Aorta (tissue), 5 donors: ENCODE measurements around the gene ADAT2. TPM values are rescaled to one million over a fixed set of nuclear protein-coding genes. Genes with fewer than 3 reads are reported as not detected.
"Not testable (repeated sequence)": the region's sequence is repeated elsewhere in the genome, so short reads cannot be mapped to it uniquely, and the experiment has no call there.

Experiments used
- ATAC-seq: fragments of 200-7000 bp; cut with Tn5 transposase; one replicate; pipeline ENCODE4 v1.9.1; 2022; ENCODE audit warnings: moderate library complexity; ENCODE audit not compliant: low FRiP score
- DNase-seq, 2 donors: peaks; one replicate each; pipeline ENCODE4 v3.0.0-alpha.2; 2020
- H3K27ac ChIP-seq, 2 donors: one replicate each; pipeline ENCODE4 v1.5.1; 2013; ENCODE audit warnings: low read length in 2 of 2, mild to moderate bottlenecking in 2 of 2, moderate library complexity in 2 of 2, control low read depth in 1 of 2, inconsistent platforms in 1 of 2, low read depth in 1 of 2
- H3K27me3 ChIP-seq, 2 donors: one replicate each; pipeline ENCODE4 v1.6.1; 2013; ENCODE audit warnings: control low read depth in 1 of 2, low read length in 1 of 2, mild to moderate bottlenecking in 1 of 2, moderate library complexity in 1 of 2; ENCODE audit not compliant: insufficient read depth in 2 of 2, control insufficient read depth in 1 of 2
- H3K36me3 ChIP-seq, 2 donors: one replicate each; pipeline ENCODE4 v1.6.1; 2013; ENCODE audit warnings: control low read depth in 1 of 2, low read length in 1 of 2, mild to moderate bottlenecking in 1 of 2; ENCODE audit not compliant: insufficient read depth in 2 of 2, control insufficient read depth in 1 of 2
- H3K4me1 ChIP-seq, 2 donors: one replicate each; pipeline ENCODE4 v1.6.1; 2013; ENCODE audit warnings: low read length in 2 of 2, control low read depth in 1 of 2, mild to moderate bottlenecking in 1 of 2, moderate library complexity in 1 of 2; ENCODE audit not compliant: insufficient read depth in 2 of 2, control insufficient read depth in 1 of 2
- H3K4me3 ChIP-seq, 2 donors: one replicate each; pipeline ENCODE4 v1.5.1; 2013; ENCODE audit warnings: low read length in 2 of 2, control low read depth in 1 of 2, mild to moderate bottlenecking in 1 of 2
- H3K9me3 ChIP-seq: one replicate; pipeline ENCODE4 v1.6.1; 2013; ENCODE audit warnings: mild to moderate bottlenecking, low read length; ENCODE audit not compliant: control insufficient read depth
- WGBS, 2 donors: extraction: QIAGEN DNeasy Blood & Tissue Kit; methylation state at CpG; one replicate each; pipeline ENCODE4 v1.1.7; 2013; 5-methylcytosine and 5-hydroxymethylcytosine counted together
- intact Hi-C, 2 donors: fragments of 100-400 bp; cut with DNase I; formaldehyde crosslinking; loops; one replicate each; pipeline versions ENCODE4 v1.14.2 to v1.15.0; 2022
- polyA plus RNA-seq, 2 donors: library from polyadenylated mRNA; stranded (reverse); fragments of 200-250 nt; gene quantifications; one replicate each; pipeline ENCODE4 v1.2.3, GENCODE V29; 2013
- total RNA-seq, 2 donors: library from RNA; stranded (reverse); fragmentation: NEBNext Ultra II Directional; extraction: Animal tissue kit (Norgen Biotek cat#: 25700); gene quantifications; one replicate each; pipeline ENCODE4 v1.2.1, GENCODE V29; 2021
- donor health status: healthy with polysubstance abuse.
- donor health status: Bipolar disorder and iron deficiency.
- donor health status: DM: no; HTN: no; CAD: no.
- donor health status: DM: no; HTN: no; CAD: no.
- donor health status: DM: yes; HTN: yes; CAD: no.

The ADAT2 gene
- total and polyA plus RNA-seq, 4 donors = 1.0 to 9.1 (median 6.7) TPM

DNA sequence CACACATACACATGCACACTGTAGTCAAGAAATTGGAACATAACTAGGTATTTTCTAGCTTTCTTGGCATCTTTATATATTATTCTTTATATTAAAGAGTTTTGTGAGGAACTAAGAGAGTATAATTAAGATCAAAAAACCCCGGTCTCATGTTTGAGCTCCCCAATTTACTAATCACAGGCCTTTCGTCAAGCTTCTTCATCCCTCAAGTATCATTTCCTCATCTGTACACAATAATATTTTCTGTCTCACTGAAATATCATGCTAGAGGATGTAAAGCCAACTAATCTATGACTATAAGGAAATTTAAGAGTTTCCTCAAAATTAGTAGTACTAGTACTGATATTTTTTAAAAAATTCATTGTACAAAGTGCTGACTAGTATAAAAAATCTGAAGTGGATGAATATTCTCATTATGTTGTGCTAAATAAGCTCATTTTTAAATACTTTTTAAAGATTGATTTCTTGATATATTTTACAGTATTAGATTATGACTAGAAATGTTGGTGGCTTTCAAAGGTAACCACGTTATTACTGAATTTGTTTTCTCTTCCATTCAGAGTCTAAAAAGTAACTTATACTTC lies 28.1 kb upstream of the ADAT2 start:
- no peaks in the 10 kb centered on the region for H3K4me1 ChIP-seq
- ATAC-seq (no peak), DNase-seq (no peak)
- 93 to 94% methylated on average over 3 of the region's 3 CpGs for WGBS, 2 donors
- H3K4me3 ChIP-seq = no peak overlapping the region
- H3K9me3 ChIP-seq = no peaks in the 10 kb centered on the region
- intact Hi-C loops = no loop called here
- no peaks in the 10 kb centered on the region for H3K27me3 ChIP-seq
- peaks cover 0 to 3% of the 10 kb centered on the region in 2 donors for H3K36me3 ChIP-seq
- H3K27ac ChIP-seq = no peak overlapping the region

DNA sequence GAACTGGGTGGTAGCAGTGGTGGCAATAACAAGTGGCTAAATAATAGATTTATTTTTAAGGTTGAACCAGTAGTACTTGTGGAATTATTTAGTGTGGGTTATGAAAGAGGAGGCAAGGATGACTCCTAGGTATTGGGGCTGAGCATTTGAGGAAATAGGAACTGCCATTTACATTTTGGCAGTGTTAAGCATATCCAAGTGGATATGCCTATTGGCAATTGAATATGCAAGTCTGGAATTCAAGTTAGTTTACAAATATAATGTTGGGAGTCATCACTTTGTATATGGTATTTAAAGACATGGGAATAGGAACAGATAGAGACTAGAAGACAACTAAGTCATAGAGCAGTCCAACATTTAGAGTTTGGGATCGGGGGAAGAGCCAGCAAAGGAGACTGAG lies 26.1 kb upstream of the ADAT2 start:
- intact Hi-C loops = no loop called here

DNA sequence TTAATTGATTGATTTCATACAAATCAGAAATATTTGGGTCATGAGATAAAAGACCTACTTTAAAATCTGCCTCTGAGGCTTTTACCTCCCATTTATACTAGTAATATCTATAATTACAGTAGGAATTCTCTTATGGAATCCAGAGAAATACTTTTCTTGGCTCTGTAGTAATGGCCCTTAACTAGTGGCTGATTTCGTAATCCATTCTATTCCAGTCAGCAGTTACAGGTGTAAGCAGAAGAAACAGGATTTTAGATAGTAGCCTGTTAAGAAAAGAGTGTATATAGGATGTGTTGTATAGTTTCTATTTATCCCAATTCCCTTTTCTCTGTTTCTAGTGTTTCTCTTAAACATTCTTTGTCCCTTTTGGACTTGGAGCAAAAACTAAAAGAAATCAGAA lies 21.3 kb upstream of the ADAT2 start:
- no peak overlapping the region for H3K4me3 ChIP-seq
- DNase-seq (no peak), ATAC-seq (no peak)
- H3K4me1 ChIP-seq = no peaks in the 10 kb centered on the region
- intact Hi-C loops = no loop called here
- no peaks in the 10 kb centered on the region for H3K27me3 ChIP-seq
- no peak overlapping the region for H3K27ac ChIP-seq
- H3K36me3 ChIP-seq = peaks cover 0 to 4% of the 10 kb centered on the region in 2 donors
- 94 to 97% methylated on average over 1 of the region's 1 CpG for WGBS, 2 donors
- no peaks in the 10 kb centered on the region for H3K9me3 ChIP-seq

More for the DNA sequence above, 26.1 kb upstream of the ADAT2 start:
- Histone ChIP-seq H3K9me3 (no peaks in the 10 kb centered on the region), H3K4me1 (no peaks in the 10 kb centered on the region), H3K27ac (no peak overlapping the region), H3K36me3 (peaks cover 0 to 2% of the 10 kb centered on the region in 2 donors), H3K4me3 (no peak overlapping the region), H3K27me3 (no peaks in the 10 kb centered on the region)
- DNase-seq (no peak), ATAC-seq (no peak)
- 98 to 100% methylated on average over 1 of the region's 1 CpG for WGBS, 2 donors

DNA sequence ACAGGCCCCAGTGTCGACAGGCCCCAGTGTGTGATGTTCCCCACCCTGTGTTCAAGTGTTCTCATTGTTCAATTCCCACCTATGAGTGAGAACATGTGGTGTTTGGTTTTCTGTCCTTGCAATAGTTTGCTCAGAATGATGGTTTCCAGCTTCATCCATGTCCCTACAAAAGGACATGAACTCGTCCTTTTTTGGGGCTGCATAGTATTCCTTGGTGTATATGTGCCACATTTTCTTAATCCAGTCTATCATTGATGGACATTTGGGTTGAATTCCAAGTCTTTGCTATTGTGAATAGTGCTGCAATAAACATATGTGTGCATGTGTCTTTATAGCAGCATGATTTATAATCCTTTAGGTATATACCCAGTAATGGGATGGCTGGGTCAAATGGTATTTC lies 18.3 kb upstream of the ADAT2 start:
- H3K9me3 ChIP-seq, DNase-seq, intact Hi-C loops, H3K36me3 ChIP-seq, ATAC-seq, H3K27me3 ChIP-seq, H3K4me1 ChIP-seq, H3K4me3 ChIP-seq, H3K27ac ChIP-seq: not testable (repeated sequence)
- WGBS, 2 donors = 92 to 95% methylated on average over 2 of the region's 2 CpGs

DNA sequence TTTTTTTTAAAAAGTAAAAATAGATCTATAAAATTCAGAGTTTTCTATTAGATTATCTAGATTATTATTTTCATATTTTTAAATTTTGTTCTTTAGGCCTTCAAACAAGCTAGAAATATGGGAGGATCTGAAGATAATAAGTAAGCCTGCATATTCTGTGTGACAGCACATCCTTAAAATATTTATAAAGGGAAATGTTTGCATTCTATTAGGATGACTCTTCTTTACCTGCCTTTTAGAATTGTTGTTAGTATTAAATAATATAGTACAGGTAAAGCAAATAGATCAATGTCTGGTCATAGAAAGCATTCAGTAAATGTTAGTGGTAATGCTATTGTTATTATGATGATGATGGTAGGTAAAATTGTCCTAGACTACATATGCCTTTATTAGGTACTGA lies 17.5 kb upstream of the ADAT2 start:
- Histone ChIP-seq H3K4me1 (no peaks in the 10 kb centered on the region), H3K9me3 (no peaks in the 10 kb centered on the region), H3K27ac (no peak overlapping the region), H3K4me3 (no peak overlapping the region), H3K36me3 (peaks cover 0 to 4% of the 10 kb centered on the region in 2 donors), H3K27me3 (no peaks in the 10 kb centered on the region)
- ATAC-seq = no peak
- intact Hi-C loops = no loop called here
- DNase-seq = no peak

DNA sequence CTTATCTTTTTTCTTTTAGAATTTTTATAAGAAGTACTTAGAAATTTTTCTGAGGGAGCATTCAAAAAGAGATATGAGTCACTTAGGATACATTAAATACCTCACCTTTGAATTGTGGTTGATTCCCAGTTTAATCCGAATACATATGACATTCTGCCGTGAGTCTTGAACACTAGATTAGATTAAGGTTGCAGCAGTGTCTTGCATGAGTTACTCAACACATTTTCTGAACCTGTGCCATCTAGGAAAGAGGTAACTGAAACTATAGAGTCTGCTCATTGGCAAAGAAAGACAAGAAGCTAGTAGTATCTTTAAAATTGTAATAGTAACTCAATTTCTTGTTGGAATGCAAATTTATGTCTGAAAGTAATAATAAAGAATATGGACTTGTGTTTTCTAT lies 15.1 kb upstream of the ADAT2 start:
- ATAC-seq (no peak), DNase-seq (no peak)
- H3K27ac ChIP-seq = no peak overlapping the region
- 91 to 94% methylated on average over 2 of the region's 2 CpGs for WGBS, 2 donors
- H3K4me3 ChIP-seq = no peak overlapping the region
- H3K36me3 ChIP-seq = peaks cover 0 to 7% of the 10 kb centered on the region in 2 donors
- intact Hi-C loops = no loop called here
- H3K9me3 ChIP-seq = no peaks in the 10 kb centered on the region
- H3K27me3 ChIP-seq = no peaks in the 10 kb centered on the region
- no peaks in the 10 kb centered on the region for H3K4me1 ChIP-seq

DNA sequence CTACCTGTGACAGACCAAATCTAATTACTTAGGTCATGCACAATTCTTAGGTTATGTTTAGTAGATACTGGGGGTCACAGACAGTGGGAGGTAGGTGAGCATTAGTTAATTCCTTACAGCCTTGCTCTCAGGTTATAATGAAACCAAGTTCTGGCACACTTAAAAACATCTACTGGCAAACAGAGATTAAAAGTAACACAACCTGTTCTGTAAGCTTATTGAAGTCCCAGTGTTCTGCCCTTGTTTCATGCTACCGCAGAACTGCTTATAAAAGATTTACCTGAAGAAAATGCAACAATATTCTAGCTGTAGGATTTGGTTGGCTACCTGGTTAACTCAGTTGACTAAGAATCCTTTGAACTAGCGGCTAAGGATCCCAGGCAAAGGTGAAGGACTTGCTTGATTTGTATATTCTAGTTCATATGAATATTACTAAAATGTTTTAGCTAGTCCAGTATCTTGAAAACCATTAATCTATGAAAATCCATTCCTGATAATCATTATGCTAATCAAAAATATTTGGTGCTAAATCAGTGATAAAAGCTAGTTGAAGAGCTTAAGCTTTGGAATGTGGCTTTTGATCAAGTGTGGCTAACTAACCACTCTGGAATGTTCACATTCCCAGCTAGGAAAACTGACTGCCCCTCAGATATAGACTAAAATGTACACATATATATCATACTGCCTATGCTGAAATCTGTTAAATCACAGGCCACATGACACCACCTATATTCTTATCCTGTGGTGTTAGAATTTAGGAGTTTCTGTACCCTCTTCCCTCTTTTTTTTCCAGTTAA lies 7.3 kb upstream of the ADAT2 start:
- intact Hi-C loops = no loop called here
- ATAC-seq = no peak
- DNase-seq = no peak
- 67 to 94% methylated on average over 2 of the region's 2 CpGs for WGBS, 2 donors
- no peak overlapping the region for H3K27ac ChIP-seq
- no peaks in the 10 kb centered on the region for H3K27me3 ChIP-seq
- H3K36me3 ChIP-seq = peaks cover 0 to 8% of the 10 kb centered on the region in 2 donors
- H3K9me3 ChIP-seq = no peaks in the 10 kb centered on the region
- H3K4me1 ChIP-seq = no peaks in the 10 kb centered on the region
- H3K4me3 ChIP-seq = no peak overlapping the region

DNA sequence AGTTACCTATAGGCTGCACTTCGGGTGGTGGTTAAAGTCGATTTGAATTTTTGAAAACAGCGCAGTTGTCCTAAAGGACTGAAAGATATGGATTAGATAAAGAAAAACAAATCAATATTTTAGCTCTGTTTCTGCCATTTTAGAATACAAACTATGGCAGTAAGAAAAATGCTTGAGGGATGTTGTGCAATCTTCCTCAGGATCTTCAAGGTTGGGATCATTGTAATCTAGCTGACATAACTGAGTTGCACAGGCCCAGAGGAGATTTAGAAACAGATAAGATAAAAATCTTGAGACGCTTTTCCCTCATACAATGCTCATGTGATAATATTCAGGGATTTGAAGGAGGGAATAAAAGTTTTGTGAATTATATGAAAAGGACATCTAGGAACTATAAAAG lies 1.0 kb upstream of the ADAT2 start:
- no peaks in the 10 kb centered on the region for H3K9me3 ChIP-seq
- WGBS, 2 donors = 37 to 41% methylated on average over 4 of the region's 4 CpGs
- intact Hi-C loops = no loop called here
- no peaks in the 10 kb centered on the region for H3K27me3 ChIP-seq
- peak overlapping the region; percentile 78 to 90 for H3K4me3 ChIP-seq
- H3K36me3 ChIP-seq = no peaks in the 10 kb centered on the region
- no peak for ATAC-seq
- peaks cover 0 to 2% of the 10 kb centered on the region in 2 donors for H3K4me1 ChIP-seq
- H3K27ac ChIP-seq = no peak overlapping the region
- no peak for DNase-seq
